GM20000 (cell line): Measurements from ENCODE around the gene SH2D3A.
"Not testable (repeated sequence)": the region's sequence is repeated elsewhere in the genome, so short reads cannot be mapped to it uniquely, and the experiment has no call there.

ENCODE experiments used
- DNase-seq: peaks from one replicate; pipeline ENCODE4 v3.0.0; 2012; ENCODE audit warnings: low spot score
- TF ChIP-seq, protein P1 (sequence below): IDR thresholded peaks from 2 replicates; pipeline ENCODE4 v1.5.1; 2012; ENCODE audit warnings: mild to moderate bottlenecking, control low read depth; ENCODE audit errors: extremely low read depth, missing control alignments

The SH2D3A gene

DNA sequence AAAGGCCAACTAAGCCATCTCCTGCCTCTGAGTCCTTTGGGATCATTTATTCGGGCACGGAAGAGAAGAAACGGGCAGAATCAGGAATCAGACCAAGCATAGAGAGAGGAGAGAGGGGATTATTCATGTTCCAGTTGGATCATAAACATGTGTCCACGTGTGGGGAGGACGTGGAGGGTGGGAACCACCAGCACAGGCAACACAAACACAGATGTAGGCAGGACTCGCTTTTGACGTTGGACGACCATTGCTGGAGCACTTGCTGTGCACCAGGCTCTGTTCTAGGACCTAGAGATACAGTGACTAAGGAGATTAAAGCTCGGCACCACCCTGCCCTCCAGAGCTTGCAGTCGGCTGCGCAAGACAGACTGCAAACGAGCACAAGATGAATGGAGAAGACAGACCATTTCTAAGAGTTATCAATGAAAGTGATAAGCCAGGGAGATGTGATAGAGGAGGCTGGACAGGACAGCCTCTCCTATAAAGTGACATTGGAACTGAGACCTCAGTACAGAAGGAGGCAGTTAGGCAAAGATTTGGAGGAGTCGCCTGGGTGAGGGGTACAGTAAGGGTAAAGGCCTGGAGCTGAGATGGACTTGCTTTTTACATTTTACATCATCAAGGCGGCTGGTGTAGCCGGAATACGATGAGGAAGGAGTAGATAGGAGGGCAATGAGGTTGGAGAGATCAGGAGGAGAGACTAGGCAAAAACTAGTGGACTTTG lies 716 bp downstream of the SH2D3A start:
- TF ChIP-seq, protein P1, sequence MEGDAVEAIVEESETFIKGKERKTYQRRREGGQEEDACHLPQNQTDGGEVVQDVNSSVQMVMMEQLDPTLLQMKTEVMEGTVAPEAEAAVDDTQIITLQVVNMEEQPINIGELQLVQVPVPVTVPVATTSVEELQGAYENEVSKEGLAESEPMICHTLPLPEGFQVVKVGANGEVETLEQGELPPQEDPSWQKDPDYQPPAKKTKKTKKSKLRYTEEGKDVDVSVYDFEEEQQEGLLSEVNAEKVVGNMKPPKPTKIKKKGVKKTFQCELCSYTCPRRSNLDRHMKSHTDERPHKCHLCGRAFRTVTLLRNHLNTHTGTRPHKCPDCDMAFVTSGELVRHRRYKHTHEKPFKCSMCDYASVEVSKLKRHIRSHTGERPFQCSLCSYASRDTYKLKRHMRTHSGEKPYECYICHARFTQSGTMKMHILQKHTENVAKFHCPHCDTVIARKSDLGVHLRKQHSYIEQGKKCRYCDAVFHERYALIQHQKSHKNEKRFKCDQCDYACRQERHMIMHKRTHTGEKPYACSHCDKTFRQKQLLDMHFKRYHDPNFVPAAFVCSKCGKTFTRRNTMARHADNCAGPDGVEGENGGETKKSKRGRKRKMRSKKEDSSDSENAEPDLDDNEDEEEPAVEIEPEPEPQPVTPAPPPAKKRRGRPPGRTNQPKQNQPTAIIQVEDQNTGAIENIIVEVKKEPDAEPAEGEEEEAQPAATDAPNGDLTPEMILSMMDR = no peak
- DNase-seq = no peak

DNA sequence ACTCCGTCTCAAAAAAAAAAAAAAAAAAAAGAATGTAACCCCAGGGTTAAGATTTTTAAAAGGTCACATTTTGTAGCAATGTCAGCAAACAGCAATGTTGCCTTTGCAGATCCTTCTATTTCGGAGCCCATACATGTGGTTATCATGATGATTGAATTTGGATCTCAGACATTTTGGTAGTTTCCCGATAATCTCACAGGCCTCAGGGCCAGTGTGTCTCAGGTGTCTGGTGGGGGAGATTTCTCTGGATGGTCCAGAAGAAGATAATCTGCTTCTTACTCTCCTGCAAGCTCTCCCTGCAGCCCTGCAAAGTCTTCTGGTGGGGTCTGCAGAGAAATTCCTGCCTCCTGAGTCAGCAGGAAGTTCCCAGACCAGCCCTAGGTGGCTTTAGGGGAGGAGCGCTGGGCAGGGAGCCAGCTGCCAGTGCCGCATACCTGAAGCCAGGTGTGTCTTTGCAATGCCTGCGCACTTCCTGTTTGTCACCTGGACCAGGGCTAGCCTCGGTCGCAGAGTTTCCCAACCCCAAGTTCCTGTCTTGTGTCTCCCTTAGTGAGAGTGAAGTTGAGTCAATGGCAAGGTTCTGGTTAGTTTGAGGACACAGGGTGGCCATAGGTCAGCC lies 1.4 kb downstream of the SH2D3A start:
- TF ChIP-seq, protein P1 = no peak
- DNase-seq = no peak

- DNase-seq = not testable (repeated sequence)
These were observed 4.9 kb downstream of the SH2D3A start for GRCh38 chr19:6762253-6762797.

- no peak for DNase-seq
- TF ChIP-seq, protein P1 = no peak
These were observed 6.1 kb downstream of the SH2D3A start for GRCh38 chr19:6761053-6761676.

DNA sequence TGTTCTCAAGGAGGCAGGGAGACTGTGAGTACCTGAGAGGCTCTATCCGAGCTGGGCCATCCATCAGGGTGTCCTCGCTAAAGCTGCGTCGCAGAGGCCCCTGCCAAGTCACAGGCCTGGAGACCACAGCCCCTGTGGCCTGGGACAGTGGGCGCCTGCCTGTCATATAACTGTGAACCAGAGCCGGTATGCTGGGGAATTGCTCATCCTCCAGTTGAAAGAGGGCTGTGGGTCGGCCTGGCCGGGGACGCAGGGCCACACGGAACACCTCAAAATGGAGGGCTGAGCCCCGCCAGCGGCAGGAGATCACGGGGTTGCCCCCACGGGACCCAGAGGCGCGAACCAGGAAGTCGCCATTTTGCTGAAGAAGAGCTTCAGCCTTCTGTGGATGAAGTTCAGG lies 6.6 kb downstream of the SH2D3A start:
- no peak for DNase-seq
- TF ChIP-seq, protein P1 = no peak

DNA sequence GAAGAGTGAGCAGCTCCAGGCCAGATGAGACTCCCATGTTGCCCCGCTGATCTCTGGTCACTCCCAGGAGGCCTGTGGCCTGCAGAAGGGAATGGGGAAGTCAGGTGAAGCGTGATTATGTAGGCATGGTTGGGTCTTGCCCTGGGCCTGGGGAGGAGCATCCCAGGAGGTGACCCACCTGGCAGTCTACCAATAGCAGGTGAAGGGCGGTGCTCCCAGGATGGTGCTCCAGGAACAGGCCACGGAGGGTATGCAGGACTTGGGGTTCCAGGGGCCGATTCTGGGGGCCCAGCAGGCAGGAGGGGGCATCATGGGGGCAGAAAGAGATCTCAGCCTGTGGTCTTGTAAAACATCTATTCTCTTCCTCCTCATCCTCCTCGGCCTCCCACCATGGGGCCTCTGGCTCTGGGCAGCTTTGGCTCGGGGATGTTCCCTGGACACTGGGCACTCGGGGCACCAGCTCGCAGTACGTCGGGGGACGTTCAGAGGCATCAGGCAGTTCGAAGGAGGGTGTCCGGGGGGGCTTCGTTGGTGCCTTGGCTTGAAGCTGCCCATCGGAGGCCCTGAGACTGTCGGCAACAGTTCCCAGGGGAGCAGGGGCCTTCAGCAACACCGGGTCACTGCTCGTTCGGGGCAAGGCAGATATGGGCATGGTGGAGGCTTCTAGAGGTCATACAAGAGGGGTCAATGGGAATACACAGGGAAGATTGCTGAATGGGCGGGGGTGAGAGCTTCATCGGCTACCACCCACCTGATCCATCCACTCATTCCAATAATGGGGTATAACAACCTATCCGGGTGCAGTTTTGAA lies 12.4 kb downstream of the SH2D3A start:
- TF ChIP-seq, protein P1 = no peak
- no peak for DNase-seq

DNA sequence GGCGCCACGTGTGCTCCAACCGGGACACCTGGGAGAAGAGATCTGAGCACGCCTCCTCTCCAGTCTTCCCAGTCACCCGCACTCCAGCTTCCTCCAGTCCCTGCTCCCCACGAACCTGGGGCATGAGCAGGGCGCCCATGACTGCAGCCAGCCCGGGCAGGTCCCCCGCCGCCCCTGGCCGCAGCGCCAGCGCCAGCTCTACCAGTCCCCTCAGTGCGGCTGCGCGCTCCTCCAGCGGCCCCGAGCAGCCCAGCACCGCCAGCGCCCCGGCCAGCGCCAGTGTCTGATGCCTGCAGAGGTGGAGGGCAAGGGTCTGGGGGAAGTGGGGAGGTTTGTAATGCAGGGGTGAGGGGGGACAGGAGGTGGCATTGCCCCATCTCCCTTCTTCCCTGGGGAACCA lies 13.1 kb downstream of the SH2D3A start:
- TF ChIP-seq, protein P1 = no peak
- no peak for DNase-seq
